PC-3 (cell line): ENCODE data around the gene AP4E1.

Experiments
- CTCF ChIP-seq: fragments of 300-600 bp; sonication (generic); conservative IDR thresholded peaks from 2 replicates; pipeline ENCODE4 v1.5.1; 2017; ENCODE audit warnings: antibody characterized with exemption, low read depth, mild to moderate bottlenecking, low read length
- EZH2phosphoT487 ChIP-seq: fragments of 300-600 bp; sonication (generic); IDR thresholded peaks from 2 replicates; pipeline ENCODE4 v1.6.1; 2018; ENCODE audit warnings: mild to moderate bottlenecking, antibody characterized with exemption, low read length, borderline replicate concordance

GRCh38 chr15:50876989-50877360, 31.5 kb upstream of the AP4E1 start:
- TF ChIP-seq CTCF (peak; percentile 91), EZH2phosphoT487 (no peak)
